Heart right ventricle (tissue), 16 donors: ENCODE data around the gene RGS7. TPM values are rescaled to one million over a fixed set of nuclear protein-coding genes. Genes with fewer than 3 reads are reported as not detected.

Experiments used
- ATAC-seq, 8 donors: fragments of 200-7000 bp; cut with Tn5 transposase; one replicate each; pipeline ENCODE4 v1.9.1; 2020; ENCODE audit warnings: mild to moderate bottlenecking in 8 of 8, moderate library complexity in 8 of 8, moderate number of reproducible peaks in 1 of 8
- DNase-seq, 2 donors: peaks; one replicate each; pipeline ENCODE4 v3.0.0-alpha.2; 2020
- H3K27ac ChIP-seq, 10 donors: fragments of 200-600 bp; sonication (generic) in 2 of 10; one replicate each; pipeline versions ENCODE4 v1.5.0 to v1.8.0; 2020 to 2022; ENCODE audit warnings: mild to moderate bottlenecking in 3 of 10
- H3K27me3 ChIP-seq, 7 donors: fragments of 200-600 bp; one replicate each; pipeline ENCODE4 v1.8.0; 2021 to 2022; ENCODE audit warnings: mild to moderate bottlenecking in 2 of 7
- H3K36me3 ChIP-seq, 9 donors: fragments of 200-600 bp; sonication (generic) in 1 of 9; one replicate each; pipeline versions ENCODE4 v1.5.0 to v1.8.0; 2020 to 2022; ENCODE audit warnings: mild to moderate bottlenecking in 2 of 9
- H3K4me1 ChIP-seq, 9 donors: fragments of 200-600 bp; sonication (generic) in 1 of 9; one replicate each; pipeline versions ENCODE4 v1.5.0 to v1.8.0; 2020 to 2022; ENCODE audit warnings: mild to moderate bottlenecking in 4 of 9
- H3K4me3 ChIP-seq, 10 donors: fragments of 200-600 bp; sonication (generic) in 2 of 10; one replicate each; pipeline versions ENCODE4 v1.5.0 to v1.8.0; 2020 to 2022; ENCODE audit warnings: mild to moderate bottlenecking in 7 of 10, moderate library complexity in 2 of 10
- H3K9me3 ChIP-seq, 11 donors: fragments of 200-600 bp in 10 of 11; sonication (generic) in 2 of 11; one replicate each; pipeline versions ENCODE4 v1.5.0 to v1.8.0; 2013 to 2022; ENCODE audit warnings: mild to moderate bottlenecking in 2 of 11, control low read depth in 1 of 11, moderate library complexity in 1 of 11
- WGBS, 2 donors: extraction: QIAGEN DNeasy Blood & Tissue Kit; methylation state at CpG; one replicate each; pipeline ENCODE4 v1.1.7; 2013; ENCODE audit warnings: inconsistent platforms in 1 of 2; 5-methylcytosine and 5-hydroxymethylcytosine counted together
- intact Hi-C, 10 donors: fragments of 100-400 bp; cut with DNase I; formaldehyde crosslinking; loops; one replicate each; pipeline versions ENCODE4 v1.11.1 to v1.14.2; 2022
- polyA plus RNA-seq, 2 donors: library from polyadenylated mRNA; stranded (reverse); fragments of 200-250 nt; gene quantifications; one replicate each; pipeline ENCODE4 v1.2.3, GENCODE V29; 2013
- total RNA-seq, 10 donors: library from RNA; stranded (reverse); fragmentation: NEBNext Ultra II Directional in 3 of 10; extraction: Animal tissue kit (Norgen Biotek cat#: 25700) in 3 of 10; gene quantifications; one replicate each; pipeline versions ENCODE4 v1.2.1 to v1.2.4, GENCODE V29; 2021 to 2023
- TF ChIP-seq, protein P1 (sequence below), 9 donors: fragments of 200-600 bp; sonication (generic) in 2 of 9; IDR thresholded peaks; one replicate each; pipeline versions ENCODE4 v1.5.0 to v1.8.0; 2021 to 2022; ENCODE audit warnings: antibody characterized with exemption in 9 of 9, mild to moderate bottlenecking in 5 of 9, moderate library complexity in 1 of 9
- donor health status: Arrhythmogenic right ventricular cardiomyopathy.
- donor health status: ischemic (EF 13 %, LVEDD 7.1; RV severe dilation, severe dysfunction).
- donor health status: healthy with polysubstance abuse.
- donor health status: DM: no; HTN: yes; CAD: no.
- donor health status: DM: no; HTN: no; CAD: no.
- donor health status: ischemic (EF 25% LVEDD 6.9; RV normal size, moderate dysfunction).
- donor health status: ischemic (EF 25% LVEDD 5.7; RV mildly dilated, moderate dysfunction).
- donor health status: healthy.
- donor health status: DM: yes; HTN: yes; CAD: no.
- donor health status: Ischemic cardiomyopathy.
- donor health status: ischemic (EF 35%, LVEDD 5.7; RV mildly dilated, moderate dysfunction).
- donor health status: nonischemic (EF 11% LVEDD 7.7; RV severe dilation, severe dysfunction).
- donor health status: DM: yes; HTN: yes; CAD: no.
- donor health status: PGD.
- donor health status: ischemic (EF 29% LVEDD 5.4; RV normal size, mild dysfunction).
- donor health status: nonischemic (EF 23%, LVEDD 6.1; RV moderate dilation, normal function).

The RGS7 gene
- total and polyA plus RNA-seq, 12 donors, result not detected

DNA sequence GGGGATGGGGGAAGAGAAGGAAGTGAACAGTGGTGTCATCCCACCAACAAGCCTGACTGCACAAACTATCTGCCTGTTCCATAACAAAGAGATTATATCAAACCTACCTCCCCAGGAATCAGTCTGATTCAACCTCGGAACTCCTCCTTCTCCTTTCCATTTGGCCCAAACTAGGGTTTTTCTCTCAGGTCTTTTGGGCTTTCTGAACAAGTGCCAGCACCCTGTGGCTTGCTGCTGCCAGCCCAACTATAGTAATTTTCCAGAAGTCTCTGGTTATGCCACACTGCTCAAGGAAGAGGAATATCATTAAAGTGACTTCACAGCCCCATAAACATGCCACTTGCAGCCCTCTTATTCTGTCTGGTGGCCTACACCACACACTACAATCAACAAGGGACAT lies 70.5 kb downstream of the RGS7 start:
- no peak overlapping the region for H3K4me3 ChIP-seq
- ATAC-seq, result no peak
- H3K9me3 ChIP-seq, result peaks cover 0 to 42% (median 19%) of the 10 kb centered on the region in 11 donors
- DNase-seq, result no peak
- intact Hi-C loops, result no loop called here
- 63 to 71% methylated on average over 1 of the region's 1 CpG for WGBS, 2 donors
- no peaks in the 10 kb centered on the region for H3K4me1 ChIP-seq
- no peaks in the 10 kb centered on the region for H3K36me3 ChIP-seq
- H3K27ac ChIP-seq, result no peak overlapping the region
- TF ChIP-seq, protein P1, sequence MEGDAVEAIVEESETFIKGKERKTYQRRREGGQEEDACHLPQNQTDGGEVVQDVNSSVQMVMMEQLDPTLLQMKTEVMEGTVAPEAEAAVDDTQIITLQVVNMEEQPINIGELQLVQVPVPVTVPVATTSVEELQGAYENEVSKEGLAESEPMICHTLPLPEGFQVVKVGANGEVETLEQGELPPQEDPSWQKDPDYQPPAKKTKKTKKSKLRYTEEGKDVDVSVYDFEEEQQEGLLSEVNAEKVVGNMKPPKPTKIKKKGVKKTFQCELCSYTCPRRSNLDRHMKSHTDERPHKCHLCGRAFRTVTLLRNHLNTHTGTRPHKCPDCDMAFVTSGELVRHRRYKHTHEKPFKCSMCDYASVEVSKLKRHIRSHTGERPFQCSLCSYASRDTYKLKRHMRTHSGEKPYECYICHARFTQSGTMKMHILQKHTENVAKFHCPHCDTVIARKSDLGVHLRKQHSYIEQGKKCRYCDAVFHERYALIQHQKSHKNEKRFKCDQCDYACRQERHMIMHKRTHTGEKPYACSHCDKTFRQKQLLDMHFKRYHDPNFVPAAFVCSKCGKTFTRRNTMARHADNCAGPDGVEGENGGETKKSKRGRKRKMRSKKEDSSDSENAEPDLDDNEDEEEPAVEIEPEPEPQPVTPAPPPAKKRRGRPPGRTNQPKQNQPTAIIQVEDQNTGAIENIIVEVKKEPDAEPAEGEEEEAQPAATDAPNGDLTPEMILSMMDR (IDR thresholded peaks at IDR 0.05), result no peak
- no peaks in the 10 kb centered on the region for H3K27me3 ChIP-seq

DNA sequence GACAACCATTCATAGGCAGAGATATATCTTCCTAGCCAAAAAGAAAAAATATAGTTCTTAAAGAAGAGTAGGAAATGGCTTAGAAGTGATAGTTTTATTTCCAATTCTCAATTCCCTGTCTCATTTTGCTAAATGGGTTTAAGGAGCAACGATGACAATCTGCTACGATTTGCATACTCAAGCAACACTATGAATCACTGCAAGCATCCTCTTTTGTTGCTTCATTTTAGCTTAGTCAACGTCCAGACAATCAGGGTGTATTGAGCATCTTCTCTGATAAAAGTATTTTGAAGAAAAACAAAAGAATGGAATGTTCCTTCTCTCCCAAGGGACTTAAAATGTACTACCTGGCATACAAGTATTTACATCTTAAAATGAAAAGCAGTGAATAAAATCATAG lies 80.6 kb downstream of the RGS7 start:
- H3K36me3 ChIP-seq, result no peaks in the 10 kb centered on the region
- no peak overlapping the region for H3K27ac ChIP-seq
- DNase-seq, result no peak
- H3K4me3 ChIP-seq, result no peak overlapping the region
- intact Hi-C loops, result no loop called here
- ATAC-seq, result no peak
- H3K4me1 ChIP-seq, result no peaks in the 10 kb centered on the region
- TF ChIP-seq, protein P1 (IDR thresholded peaks at IDR 0.05), result no peak
- H3K27me3 ChIP-seq, result no peaks in the 10 kb centered on the region
- 63 to 69% methylated on average over 3 of the region's 3 CpGs for WGBS, 2 donors
- peaks cover 0 to 50% (median 9%) of the 10 kb centered on the region in 11 donors for H3K9me3 ChIP-seq

DNA sequence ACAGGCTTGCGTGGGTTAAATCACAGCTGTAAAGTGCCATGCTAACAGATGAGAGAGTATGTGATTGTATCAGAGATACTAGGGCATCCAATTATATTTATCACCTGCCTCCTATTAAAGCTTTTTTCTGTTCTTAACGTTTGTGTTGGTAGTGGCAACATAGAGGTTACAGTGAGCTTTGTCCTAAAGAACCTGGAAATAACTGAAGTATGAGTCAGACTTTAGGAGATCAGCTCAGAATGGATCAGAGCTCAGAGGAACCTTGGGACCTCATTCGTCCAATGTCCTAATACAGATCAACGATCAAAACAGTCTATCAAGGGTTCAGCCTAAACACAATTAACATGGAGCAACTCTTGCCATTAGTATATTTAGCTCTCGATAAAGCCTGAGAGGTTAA lies 81.0 kb downstream of the RGS7 start:
- intact Hi-C loops, result no loop called here

DNA sequence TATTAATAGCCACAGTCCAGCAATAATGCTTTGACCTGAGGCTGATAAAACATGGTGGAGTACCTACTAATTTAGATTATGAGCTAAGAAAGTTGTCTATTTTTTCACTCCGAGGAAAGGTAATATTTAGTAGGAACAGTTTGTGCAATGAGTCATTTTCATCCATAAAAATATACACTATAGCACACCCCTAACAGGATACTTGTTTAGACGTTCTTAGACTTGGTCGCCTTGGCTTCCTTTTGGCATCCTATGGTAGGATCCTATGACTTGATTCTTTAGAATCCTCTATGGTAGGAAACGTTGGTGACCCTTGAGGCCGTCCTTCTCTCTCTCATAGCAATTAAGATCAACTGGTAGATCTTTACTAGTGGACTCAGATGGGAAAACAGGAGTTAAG lies 81.8 kb downstream of the RGS7 start:
- TF ChIP-seq, protein P1 (IDR thresholded peaks at IDR 0.05), result no peak
- H3K27me3 ChIP-seq, result no peaks in the 10 kb centered on the region
- no peak overlapping the region for H3K27ac ChIP-seq
- ATAC-seq (no peak), DNase-seq (no peak)
- 72 to 79% methylated on average over 5 of the region's 5 CpGs for WGBS, 2 donors
- no peaks in the 10 kb centered on the region for H3K36me3 ChIP-seq
- peaks cover 0 to 49% (median 9%) of the 10 kb centered on the region in 11 donors for H3K9me3 ChIP-seq
- no peaks in the 10 kb centered on the region for H3K4me1 ChIP-seq
- no peak overlapping the region for H3K4me3 ChIP-seq
- intact Hi-C loops, result no loop called here

More for the DNA sequence above, 81.0 kb downstream of the RGS7 start:
- TF ChIP-seq, protein P1 (IDR thresholded peaks at IDR 0.05), result no peak
- H3K9me3 ChIP-seq, result peaks cover 0 to 52% (median 9%) of the 10 kb centered on the region in 11 donors
- DNase-seq (no peak), ATAC-seq (no peak)
- no peaks in the 10 kb centered on the region for H3K4me1 ChIP-seq
- no peaks in the 10 kb centered on the region for H3K36me3 ChIP-seq
- no peak overlapping the region for H3K4me3 ChIP-seq
- no peaks in the 10 kb centered on the region for H3K27me3 ChIP-seq
- no peak overlapping the region for H3K27ac ChIP-seq
- WGBS, 2 donors, result 73 to 80% methylated on average over 5 of the region's 5 CpGs
